ENCODE data around the gene EHD1.

DNA sequence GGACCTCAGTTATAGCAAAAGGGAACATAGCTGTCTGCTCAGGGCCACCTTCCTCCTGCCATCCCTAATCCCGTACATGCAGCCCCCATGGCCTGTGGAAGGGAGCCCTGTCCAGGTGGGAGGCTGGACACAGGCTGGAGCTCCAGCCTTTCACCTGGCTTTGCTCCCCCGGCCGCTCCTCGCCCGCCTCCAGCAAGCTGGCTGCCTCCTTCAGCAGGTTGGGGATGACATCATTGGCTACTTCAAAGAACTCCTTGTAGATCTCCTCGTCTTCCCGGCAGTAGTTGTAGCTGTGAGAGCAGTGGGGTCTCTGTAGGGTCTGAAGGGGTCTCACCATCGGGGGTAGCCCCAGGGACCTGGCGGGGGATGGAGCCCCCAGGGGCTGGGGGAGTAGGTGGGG, 72.9 kb downstream of the EHD1 start:
- TF ChIP-seq, protein P1, sequence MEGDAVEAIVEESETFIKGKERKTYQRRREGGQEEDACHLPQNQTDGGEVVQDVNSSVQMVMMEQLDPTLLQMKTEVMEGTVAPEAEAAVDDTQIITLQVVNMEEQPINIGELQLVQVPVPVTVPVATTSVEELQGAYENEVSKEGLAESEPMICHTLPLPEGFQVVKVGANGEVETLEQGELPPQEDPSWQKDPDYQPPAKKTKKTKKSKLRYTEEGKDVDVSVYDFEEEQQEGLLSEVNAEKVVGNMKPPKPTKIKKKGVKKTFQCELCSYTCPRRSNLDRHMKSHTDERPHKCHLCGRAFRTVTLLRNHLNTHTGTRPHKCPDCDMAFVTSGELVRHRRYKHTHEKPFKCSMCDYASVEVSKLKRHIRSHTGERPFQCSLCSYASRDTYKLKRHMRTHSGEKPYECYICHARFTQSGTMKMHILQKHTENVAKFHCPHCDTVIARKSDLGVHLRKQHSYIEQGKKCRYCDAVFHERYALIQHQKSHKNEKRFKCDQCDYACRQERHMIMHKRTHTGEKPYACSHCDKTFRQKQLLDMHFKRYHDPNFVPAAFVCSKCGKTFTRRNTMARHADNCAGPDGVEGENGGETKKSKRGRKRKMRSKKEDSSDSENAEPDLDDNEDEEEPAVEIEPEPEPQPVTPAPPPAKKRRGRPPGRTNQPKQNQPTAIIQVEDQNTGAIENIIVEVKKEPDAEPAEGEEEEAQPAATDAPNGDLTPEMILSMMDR (conservative IDR thresholded peaks at IDR 0.05 in 1 of 2, IDR thresholded peaks at IDR 0.05 in 1 of 2; ENCODE audit: extremely low read depth in 1 of 2, insufficient read depth in 1 of 2, low read depth in 1 of 2, low read length in 2 of 2) = no peak
- TF ChIP-seq EZH2 (IDR thresholded peaks at IDR 0.05; ENCODE audit: borderline replicate concordance, low read length) = no peak
